HPDE6-E6E7 (cell line): ENCODE results near the gene KRTAP4-11.
"Not testable (repeated sequence)": the region's sequence is repeated elsewhere in the genome, so short reads cannot be mapped to it uniquely, and the experiment has no call there.

Experiments
- DNase-seq: peaks from one replicate; pipeline ENCODE4 v3.0.0; 2011; ENCODE audit warnings: missing footprints; ENCODE audit errors: extremely low spot score

The KRTAP4-11 gene

DNA sequence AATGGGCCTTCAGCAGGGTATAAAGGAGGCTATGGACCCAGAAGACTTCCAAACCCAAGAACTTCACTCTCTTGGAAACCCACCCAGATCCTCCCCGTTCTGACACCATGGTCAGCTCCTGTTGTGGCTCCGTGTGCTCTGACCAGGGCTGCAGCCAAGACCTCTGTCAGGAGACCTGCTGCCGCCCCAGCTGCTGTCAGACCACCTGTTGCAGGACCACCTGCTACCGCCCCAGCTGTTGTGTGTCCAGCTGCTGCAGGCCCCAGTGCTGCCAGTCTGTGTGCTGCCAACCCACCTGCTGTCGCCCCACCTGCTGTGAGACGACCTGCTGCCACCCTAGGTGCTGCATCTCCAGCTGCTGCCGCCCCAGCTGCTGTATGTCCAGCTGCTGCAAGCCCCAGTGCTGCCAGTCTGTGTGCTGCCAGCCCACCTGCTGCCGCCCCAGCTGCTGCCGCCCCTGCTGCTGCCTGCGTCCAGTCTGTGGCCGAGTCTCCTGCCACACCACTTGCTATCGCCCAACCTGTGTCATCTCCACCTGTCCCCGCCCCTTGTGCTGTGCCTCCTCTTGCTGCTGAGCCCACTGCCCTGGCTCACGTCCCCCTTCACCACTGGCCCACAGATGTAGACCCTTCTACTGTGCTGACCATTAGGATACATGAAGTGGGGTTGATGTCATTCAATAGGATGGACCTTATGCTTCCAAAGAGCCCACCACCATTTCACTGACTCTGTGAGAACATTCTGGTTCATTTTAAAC is 33.9 kb downstream of the KRTAP4-11 start, which contains the start of gene KRTAP4-7:
KRTAP4-7 (plus strand) TSS at position 51 of the 757 bp plus-strand sequence; CDS start at position 108, 57 bp downstream.
- DNase-seq, result not testable (repeated sequence)

DNA sequence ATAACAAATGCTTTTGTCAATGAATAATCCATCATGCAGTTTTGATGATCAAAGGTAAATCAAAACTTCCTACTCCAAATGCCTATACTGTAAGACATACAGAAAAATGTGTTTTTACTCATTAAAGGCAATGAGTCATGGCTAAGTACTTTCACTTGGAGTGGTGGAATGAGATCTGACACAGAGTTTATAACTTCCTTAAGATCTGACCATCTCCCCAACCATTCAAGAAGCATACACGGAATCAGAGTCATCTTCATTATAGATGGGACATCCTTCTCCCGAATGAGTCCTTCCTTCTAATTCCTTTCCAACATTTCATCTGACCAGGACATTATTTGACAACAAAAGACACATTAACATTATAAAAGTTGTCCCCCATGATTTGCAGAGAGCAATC is 34.7 kb downstream of the KRTAP4-11 start:
- DNase-seq, result not testable (repeated sequence)

DNA sequence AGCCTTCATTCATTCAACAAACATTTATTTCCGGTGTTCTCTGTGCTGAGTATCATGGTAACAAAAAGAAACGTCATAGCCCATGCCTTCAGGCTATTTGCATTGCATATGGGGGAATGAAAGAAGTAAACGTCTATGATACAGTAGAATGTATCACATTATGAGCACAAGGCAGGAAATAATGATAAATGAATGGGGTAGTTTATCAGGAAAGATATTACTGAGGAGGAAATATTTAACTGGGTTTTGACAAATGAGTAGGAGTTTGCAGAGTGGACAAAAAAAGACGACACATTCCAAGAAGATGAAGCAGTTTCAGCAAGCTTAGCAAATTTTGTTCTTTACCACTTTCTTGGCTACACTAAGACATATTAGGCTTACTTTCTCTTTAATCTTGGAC is 35.5 kb downstream of the KRTAP4-11 start:
- DNase-seq, result no peak

DNA sequence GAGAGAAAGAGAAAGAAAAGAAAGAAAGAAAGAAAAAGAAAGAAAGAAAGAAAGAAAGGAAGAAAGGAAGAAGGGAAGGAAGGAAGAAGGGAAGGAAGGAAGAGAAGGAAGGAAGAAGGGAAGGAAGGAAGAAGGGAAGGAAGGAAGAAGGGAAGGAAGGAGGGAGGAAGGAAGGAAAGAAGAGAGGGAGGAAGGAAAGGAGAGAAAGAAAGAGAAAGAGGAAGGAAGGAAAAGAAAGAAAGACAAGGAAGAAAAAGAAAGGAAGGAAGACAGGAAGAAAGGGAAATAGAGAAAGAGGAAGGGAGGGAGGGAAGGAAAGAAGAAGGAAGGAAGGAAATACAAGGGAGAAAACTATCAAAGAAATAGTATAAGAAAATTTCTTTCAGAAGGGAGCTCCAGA is 41.4 kb downstream of the KRTAP4-11 start:
- no peak for DNase-seq

DNA sequence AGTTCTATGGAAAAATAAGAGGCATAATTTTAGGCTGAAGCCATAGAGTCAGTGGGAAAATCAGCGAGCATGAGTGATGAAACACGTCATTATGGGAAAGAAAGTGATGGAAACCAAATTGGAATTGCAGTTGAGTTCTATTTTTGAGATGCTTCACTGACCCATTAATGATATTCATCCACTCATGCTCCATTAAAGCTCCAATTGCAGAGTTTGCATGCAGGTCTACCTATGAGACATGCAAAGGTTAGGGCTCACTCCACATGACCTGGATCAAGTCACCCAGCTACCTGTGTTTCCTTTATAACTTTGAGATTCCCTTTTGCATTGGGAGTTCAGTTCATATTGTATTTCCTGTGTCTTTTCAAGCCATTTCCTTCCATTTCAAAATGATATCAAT is 44.5 kb downstream of the KRTAP4-11 start:
- no peak for DNase-seq

DNA sequence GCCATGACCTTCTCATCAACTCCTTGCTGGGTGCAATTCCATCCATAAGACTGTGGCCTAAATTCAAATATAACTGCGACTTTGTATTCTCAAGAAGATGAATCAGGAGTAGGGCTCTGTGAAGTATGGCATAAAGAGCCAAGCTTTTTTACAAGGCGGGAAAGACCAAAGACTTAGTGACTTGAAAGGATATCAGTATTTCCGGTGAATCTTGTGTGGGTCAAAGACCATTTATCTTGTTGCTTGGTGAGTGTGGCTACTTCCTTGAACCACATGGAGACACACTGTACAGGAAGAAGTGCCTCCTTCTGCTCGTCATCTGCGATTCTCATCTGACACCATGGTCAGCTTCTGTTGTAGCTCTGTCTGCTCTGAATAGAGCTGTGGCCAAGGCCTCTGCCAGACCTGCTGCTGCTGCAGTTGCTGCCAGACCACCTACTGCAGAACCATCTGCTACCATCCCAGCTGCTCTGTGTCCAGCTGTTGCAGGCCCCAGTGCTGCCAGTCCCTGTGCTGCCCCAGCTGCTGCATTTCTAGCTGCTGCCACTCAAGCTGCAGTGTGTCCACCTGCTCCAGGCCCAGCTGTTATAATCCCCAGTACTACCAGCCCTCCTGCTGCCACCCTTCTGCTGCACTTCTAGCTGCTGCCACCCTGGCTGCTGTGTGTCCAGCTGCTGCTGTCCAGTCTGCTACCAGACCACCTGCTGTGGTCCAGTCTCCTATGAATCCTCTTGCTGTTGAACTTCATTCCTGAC is 46.4 kb downstream of the KRTAP4-11 start:
- DNase-seq, result no peak

DNA sequence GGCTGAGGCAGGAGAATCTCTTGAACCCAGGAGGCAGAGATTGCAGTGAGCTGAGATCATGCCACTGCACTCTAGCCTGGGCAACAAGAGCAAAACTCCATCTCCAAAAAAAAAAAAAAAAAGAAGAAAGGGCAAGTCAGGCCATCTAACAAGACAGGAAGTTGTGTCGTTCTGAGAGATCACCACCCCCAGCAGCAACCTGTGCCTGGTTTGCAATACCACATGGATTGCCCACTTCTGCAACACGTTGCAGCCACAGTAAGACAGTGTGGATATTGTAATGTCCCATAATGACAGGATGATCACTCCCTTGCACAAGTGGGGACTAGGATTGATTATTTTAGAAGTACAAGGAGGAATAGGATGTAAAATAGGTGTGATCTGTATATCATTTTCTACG is 49.1 kb downstream of the KRTAP4-11 start:
- DNase-seq, result no peak

DNA sequence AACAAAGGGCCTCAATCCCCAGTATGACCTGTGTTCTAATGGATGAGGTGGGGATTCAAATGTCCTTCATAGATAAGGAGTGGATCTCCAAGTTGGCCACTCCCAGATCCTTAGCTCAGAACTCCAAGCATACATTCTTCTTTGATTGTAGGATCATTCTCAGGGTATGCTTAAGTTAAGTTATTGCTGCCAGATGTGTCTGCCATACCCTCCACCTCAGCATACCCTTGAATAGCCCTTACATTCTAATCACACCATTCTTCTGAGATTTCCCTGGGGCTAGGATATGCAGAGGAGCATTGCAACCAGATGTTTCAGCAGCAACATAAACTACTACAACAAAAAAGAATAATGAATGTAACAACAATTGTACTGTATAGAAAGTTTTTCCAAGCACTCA is 50.9 kb downstream of the KRTAP4-11 start:
- DNase-seq, result no peak
